ENCODE data around the gene LGALS13.

GRCh38 chr19:39588066-39588465 lies 14.3 kb upstream of the LGALS13 start:
- TF ChIP-seq CTCF (IDR thresholded peaks at IDR 0.05) = no peak
- TF ChIP-seq POLR2A (IDR thresholded peaks at IDR 0.05) = no peak
- TF ChIP-seq POLR2AphosphoS5 (IDR thresholded peaks at IDR 0.05) = no peak

Data from upper lobe of left lung (tissue), 4 donors.